Right atrium auricular region (tissue), 2 donors: ENCODE results near the gene WDR37. TPM values are rescaled to one million over a fixed set of nuclear protein-coding genes. Genes with fewer than 3 reads are reported as not detected.
"Not testable (repeated sequence)": the region's sequence is repeated elsewhere in the genome, so short reads cannot be mapped to it uniquely, and the experiment has no call there.

ENCODE experiments used
- DNase-seq: peaks from one replicate; pipeline ENCODE4 v3.0.0-alpha.2; 2019; ENCODE audit warnings: low spot score
- H3K27ac ChIP-seq, 2 donors: fragments of 200-600 bp; sonication (generic); 1 replicate in 1 of 2; 2 replicates in 1 of 2; pipeline ENCODE4 v1.5.1; 2016 to 2019
- H3K27me3 ChIP-seq, 2 donors: fragments of 200-600 bp; sonication (generic); one replicate each; pipeline versions ENCODE4 v1.5.1 to v1.6.0; 2017 to 2019
- H3K36me3 ChIP-seq: fragments of 200-600 bp; sonication (generic); one replicate; pipeline ENCODE4 v1.5.1; 2016
- H3K4me1 ChIP-seq, 2 donors: fragments of 200-600 bp; sonication (generic); one replicate each; pipeline versions ENCODE4 v1.5.1 to v1.6.0; 2017 to 2019
- H3K4me3 ChIP-seq, 2 donors: fragments of 200-600 bp; sonication (generic); 1 replicate in 1 of 2; 2 replicates in 1 of 2; pipeline ENCODE4 v1.5.1; 2017 to 2019; ENCODE audit warnings: mild to moderate bottlenecking in 1 of 2, moderate library complexity in 1 of 2
- H3K9me3 ChIP-seq, 2 donors: fragments of 200-600 bp; sonication (generic); one replicate each; pipeline ENCODE4 v1.5.1; 2019
- total RNA-seq, 2 donors: library from RNA; depleted of rRNA; stranded (reverse); fragments of >200 nt; gene quantifications; one replicate each; pipeline ENCODE4 v1.1.0, GENCODE V29; 2016
- TF ChIP-seq, protein P1 (sequence below), 2 donors: fragments of 200-600 bp; sonication (generic); IDR thresholded peaks; one replicate each; pipeline ENCODE4 v1.5.1; 2019; ENCODE audit warnings: antibody characterized with exemption in 2 of 2

WDR37 gene
- total RNA-seq, 2 donors from 2014 or later: 19.4 to 20.2 TPM

DNA sequence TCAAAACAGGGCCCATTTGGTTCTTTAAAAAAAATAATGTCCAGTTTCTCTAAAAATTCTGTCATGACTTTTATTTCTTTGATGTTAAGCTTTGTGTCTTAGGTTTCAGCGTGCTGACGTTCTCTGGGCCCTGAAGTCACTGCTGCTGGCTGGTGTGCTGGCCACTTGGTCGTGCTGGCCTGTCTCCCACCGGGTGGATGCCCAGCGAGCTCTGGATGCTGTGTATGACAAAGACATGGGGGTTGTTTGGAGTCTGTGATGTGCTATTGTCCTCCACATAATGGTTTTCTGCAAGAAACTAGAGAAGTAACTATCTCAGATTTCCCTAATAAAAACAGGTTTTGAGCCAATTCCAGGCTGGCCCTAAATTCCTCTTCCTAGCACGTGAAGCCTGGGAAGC is 21.0 kb upstream of the WDR37 start:
- H3K4me3 ChIP-seq: no peak overlapping the region
- no peaks in the 10 kb centered on the region for H3K27me3 ChIP-seq
- H3K4me1 ChIP-seq: no peaks in the 10 kb centered on the region
- no peak for DNase-seq
- peak overlapping the region in 1 of 2 donors; percentile 27 for H3K27ac ChIP-seq
- no peaks in the 10 kb centered on the region for H3K9me3 ChIP-seq
- H3K36me3 ChIP-seq: peaks cover 21% of the 10 kb centered on the region
- TF ChIP-seq, protein P1, sequence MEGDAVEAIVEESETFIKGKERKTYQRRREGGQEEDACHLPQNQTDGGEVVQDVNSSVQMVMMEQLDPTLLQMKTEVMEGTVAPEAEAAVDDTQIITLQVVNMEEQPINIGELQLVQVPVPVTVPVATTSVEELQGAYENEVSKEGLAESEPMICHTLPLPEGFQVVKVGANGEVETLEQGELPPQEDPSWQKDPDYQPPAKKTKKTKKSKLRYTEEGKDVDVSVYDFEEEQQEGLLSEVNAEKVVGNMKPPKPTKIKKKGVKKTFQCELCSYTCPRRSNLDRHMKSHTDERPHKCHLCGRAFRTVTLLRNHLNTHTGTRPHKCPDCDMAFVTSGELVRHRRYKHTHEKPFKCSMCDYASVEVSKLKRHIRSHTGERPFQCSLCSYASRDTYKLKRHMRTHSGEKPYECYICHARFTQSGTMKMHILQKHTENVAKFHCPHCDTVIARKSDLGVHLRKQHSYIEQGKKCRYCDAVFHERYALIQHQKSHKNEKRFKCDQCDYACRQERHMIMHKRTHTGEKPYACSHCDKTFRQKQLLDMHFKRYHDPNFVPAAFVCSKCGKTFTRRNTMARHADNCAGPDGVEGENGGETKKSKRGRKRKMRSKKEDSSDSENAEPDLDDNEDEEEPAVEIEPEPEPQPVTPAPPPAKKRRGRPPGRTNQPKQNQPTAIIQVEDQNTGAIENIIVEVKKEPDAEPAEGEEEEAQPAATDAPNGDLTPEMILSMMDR (IDR thresholded peaks at IDR 0.05): no peak

DNA sequence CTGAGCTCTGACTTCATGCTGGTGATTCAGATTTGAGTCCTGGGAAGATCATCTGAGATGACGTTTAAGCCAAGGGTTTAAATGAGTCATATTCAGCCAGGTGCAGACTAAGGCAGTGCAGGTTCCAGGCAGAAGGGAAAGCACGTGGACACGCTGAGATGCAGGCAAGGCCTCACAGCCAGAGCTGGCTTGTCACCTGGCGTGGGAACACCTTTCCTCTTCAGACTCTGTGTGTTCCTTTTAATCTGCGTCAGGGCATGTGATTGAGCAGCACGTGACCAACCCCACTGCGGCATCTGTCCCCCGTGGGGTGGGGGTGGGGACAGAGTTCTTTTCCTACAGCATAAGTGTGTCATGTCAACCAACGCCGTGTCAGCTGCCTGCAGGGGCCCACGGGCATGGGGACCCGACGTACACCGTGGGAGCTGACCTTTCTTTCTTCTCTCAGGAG is 19.8 kb upstream of the WDR37 start:
- H3K27ac ChIP-seq: no peak overlapping the region
- no peaks in the 10 kb centered on the region for H3K27me3 ChIP-seq

DNA sequence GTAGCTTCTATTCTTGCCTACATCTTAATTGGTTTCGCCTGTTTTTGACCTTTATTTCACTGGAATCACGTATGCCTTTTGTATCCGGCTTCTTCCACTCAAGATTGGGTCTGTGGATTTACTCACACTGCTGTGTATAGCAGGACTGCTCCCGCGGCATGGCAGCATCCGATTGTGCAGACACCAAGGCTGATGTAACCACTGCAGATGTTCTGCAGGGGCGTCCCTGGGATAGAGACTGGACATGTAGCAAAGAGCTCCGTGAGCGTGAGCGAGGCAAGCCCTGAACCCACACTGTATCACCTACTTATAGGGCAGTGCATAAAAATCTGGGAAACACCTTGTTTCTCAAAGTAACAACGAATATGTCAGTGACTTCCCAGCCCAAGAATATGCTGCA is 19.1 kb upstream of the WDR37 start:
- H3K27ac ChIP-seq: no peak overlapping the region
- DNase-seq: no peak
- H3K36me3 ChIP-seq: peaks cover 32% of the 10 kb centered on the region
- H3K4me1 ChIP-seq: no peaks in the 10 kb centered on the region
- TF ChIP-seq, protein P1 (IDR thresholded peaks at IDR 0.05): no peak
- no peaks in the 10 kb centered on the region for H3K27me3 ChIP-seq
- H3K4me3 ChIP-seq: no peak overlapping the region
- no peaks in the 10 kb centered on the region for H3K9me3 ChIP-seq

More for the DNA sequence above, 19.8 kb upstream of the WDR37 start:
- Histone ChIP-seq H3K9me3 (no peaks in the 10 kb centered on the region), H3K36me3 (peaks cover 25% of the 10 kb centered on the region), H3K4me3 (no peak overlapping the region), H3K4me1 (no peaks in the 10 kb centered on the region)
- TF ChIP-seq, protein P1 (IDR thresholded peaks at IDR 0.05): no peak
- no peak for DNase-seq

DNA sequence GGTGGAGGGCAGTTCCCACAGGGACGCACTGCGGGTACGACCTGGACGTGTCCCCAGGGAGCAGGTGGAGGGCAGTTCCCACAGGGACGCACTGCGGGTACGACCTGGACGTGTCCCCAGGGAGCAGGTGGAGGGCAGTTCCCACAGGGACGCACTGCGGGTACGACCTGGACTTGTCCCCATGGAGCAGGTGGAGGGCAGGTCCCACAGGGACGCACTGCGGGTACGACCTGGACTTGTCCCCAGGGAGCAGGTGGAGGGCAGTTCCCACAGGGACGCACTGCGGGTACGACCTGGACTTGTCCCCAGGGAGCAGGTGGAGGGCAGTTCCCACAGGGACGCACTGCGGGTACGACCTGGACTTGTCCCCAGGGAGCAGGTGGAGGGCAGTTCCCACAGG is 17.4 kb upstream of the WDR37 start:
- peaks cover 48% of the 10 kb centered on the region for H3K36me3 ChIP-seq
- H3K27ac ChIP-seq, DNase-seq: not testable (repeated sequence)

GRCh38 chr10:1040133-1040532 is 16.1 kb upstream of the WDR37 start:
- H3K27me3 ChIP-seq: no peaks in the 10 kb centered on the region
- TF ChIP-seq, protein P1 (IDR thresholded peaks at IDR 0.05): no peak
- DNase-seq: no peak
- H3K4me3 ChIP-seq: no peak overlapping the region
- H3K9me3 ChIP-seq: no peaks in the 10 kb centered on the region
- H3K27ac ChIP-seq: no peak overlapping the region
- peaks cover 48% of the 10 kb centered on the region for H3K36me3 ChIP-seq
- H3K4me1 ChIP-seq: peaks cover 0 to 21% of the 10 kb centered on the region in 2 donors

More for the DNA sequence above, 17.4 kb upstream of the WDR37 start:
- not testable (repeated sequence) for H3K9me3 ChIP-seq, H3K4me1 ChIP-seq, H3K27me3 ChIP-seq, H3K4me3 ChIP-seq

DNA sequence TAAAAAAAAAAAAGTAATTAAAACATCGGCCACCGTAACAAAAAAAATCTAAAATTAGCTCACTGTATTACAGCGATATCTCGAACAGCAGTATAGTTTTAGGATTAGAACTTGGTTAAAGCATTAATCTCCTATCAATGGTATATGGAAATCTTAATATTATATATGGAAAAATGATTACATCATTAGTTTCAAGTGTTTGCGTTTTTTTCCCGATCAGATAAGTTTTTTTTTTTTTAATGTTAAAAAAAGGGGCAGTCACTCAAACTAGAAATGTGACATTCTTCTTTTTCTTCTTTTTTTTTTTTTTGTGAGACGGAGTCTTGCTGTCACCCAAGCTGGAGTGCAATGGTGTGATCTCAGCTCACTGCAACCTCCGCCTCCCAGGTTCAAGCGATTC is 14.7 kb upstream of the WDR37 start:
- TF ChIP-seq, protein P1 (IDR thresholded peaks at IDR 0.05): no peak
- Histone ChIP-seq H3K27ac (no peak overlapping the region), H3K9me3 (no peaks in the 10 kb centered on the region), H3K4me3 (no peak overlapping the region), H3K4me1 (peaks cover 0 to 31% of the 10 kb centered on the region in 2 donors), H3K36me3 (peaks cover 46% of the 10 kb centered on the region), H3K27me3 (no peaks in the 10 kb centered on the region)
- DNase-seq: no peak
